ENCODE data around the gene KLHL29. TPM values are rescaled to one million over a fixed set of nuclear protein-coding genes. Genes with fewer than 3 reads are reported as not detected.
"Not testable (repeated sequence)": the region's sequence is repeated elsewhere in the genome, so short reads cannot be mapped to it uniquely, and the experiment has no call there.

KLHL29 gene
- total and polyA plus RNA-seq, 10 donors, result 1.5 to 30.5 (median 9.4) TPM

DNA sequence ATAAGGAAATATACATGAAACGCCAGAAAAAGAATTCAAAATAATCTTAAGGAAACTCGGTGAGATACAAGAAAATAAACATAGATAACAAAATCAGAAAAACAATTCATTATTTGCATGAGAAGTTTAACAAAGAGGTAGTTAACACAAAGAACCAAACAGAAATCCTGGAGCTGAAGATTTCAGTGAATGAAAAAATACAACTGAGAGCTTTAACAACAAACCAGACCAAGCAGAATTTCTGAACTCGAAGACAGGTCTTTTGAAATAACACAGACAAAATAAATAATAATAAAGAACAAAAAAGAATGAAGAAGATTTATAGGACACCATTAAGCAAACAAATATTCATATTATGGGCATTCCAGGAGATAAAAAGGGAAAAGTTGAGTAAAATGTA is 337.3 kb downstream of the KLHL29 start:
- H3K4me1 ChIP-seq, result no peaks in the 10 kb centered on the region
- H3K4me3 ChIP-seq, result no peak overlapping the region
- H3K27ac ChIP-seq, result no peak overlapping the region
- peaks cover 3 to 90% (median 18%) of the 10 kb centered on the region in 6 donors for H3K36me3 ChIP-seq
- intact Hi-C loops (cut with DNase I; ENCODE audit: low total_unique reads), result no loop called here
- H3K9me3 ChIP-seq, result peaks cover 4 to 51% (median 45%) of the 10 kb centered on the region in 8 donors
- H3K27me3 ChIP-seq (replicated peaks in 1 of 7), result no peaks in the 10 kb centered on the region
- DNase-seq, result no peak
- TF ChIP-seq POLR2A (IDR thresholded peaks at IDR 0.05) (no peak), CTCF (IDR thresholded peaks at IDR 0.05 in 8 of 11, conservative IDR thresholded peaks at IDR 0.05 in 3 of 11) (no peak), POLR2AphosphoS5 (IDR thresholded peaks at IDR 0.05) (no peak)
- WGBS, 5 donors, result 95 to 98% (median 96%) methylated on average over 3 of the region's 3 CpGs

DNA sequence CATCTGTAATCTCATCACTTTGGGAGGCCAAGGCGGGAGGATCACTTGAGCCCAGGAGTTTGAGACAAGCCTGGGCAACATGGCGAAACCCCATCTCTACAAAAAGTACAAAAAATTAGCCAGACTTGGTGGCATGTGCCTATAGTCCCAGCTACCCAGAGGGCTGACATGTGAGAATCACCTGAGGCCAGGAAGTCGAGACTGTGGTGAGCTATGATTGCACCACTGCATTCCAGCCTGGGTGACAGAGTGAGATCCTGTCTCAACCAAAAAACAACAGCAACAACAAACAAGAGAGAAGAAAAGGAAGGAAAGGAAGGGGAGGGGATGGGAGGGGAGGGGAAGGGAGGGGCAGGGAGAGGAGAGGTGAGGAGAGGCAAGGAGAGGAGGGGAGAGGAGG is 338.1 kb downstream of the KLHL29 start:
- DNase-seq; H3K27ac ChIP-seq; H3K4me1 ChIP-seq; intact Hi-C loops (cut with DNase I; ENCODE audit: low total_unique reads); H3K4me3 ChIP-seq; H3K27me3 ChIP-seq (replicated peaks in 1 of 7): not testable (repeated sequence)
- Histone ChIP-seq H3K9me3 (peaks cover 4 to 51% (median 45%) of the 10 kb centered on the region in 8 donors), H3K36me3 (peaks cover 3 to 87% (median 18%) of the 10 kb centered on the region in 6 donors)
- 91 to 99% (median 93%) methylated on average over 3 of the region's 3 CpGs for WGBS, 5 donors

GRCh38 chr2:23734416-23734815 is 349.4 kb downstream of the KLHL29 start:
- H3K4me3 ChIP-seq, result no peak overlapping the region
- H3K9me3 ChIP-seq, result peaks cover 0 to 10% (median 0%) of the 10 kb centered on the region in 8 donors
- H3K27ac ChIP-seq, result no peak overlapping the region
- H3K27me3 ChIP-seq (replicated peaks in 1 of 7), result no peaks in the 10 kb centered on the region
- H3K36me3 ChIP-seq, result peaks cover 0 to 53% (median 7%) of the 10 kb centered on the region in 6 donors
- 56 to 73% (median 67%) methylated on average over 3 of the region's 3 CpGs for WGBS, 5 donors
- H3K4me1 ChIP-seq, result no peaks in the 10 kb centered on the region
- intact Hi-C loops (cut with DNase I; ENCODE audit: low total_unique reads), result no loop called here
- TF ChIP-seq POLR2AphosphoS5 (IDR thresholded peaks at IDR 0.05) (no peak), CTCF (IDR thresholded peaks at IDR 0.05 in 8 of 11, conservative IDR thresholded peaks at IDR 0.05 in 3 of 11) (no peak), POLR2A (IDR thresholded peaks at IDR 0.05) (no peak)
- DNase-seq, result no peak

- H3K27ac ChIP-seq; H3K4me3 ChIP-seq; H3K4me1 ChIP-seq; H3K27me3 ChIP-seq (replicated peaks in 1 of 7); DNase-seq; intact Hi-C loops (cut with DNase I; ENCODE audit: low total_unique reads): not testable (repeated sequence)
- 93 to 100% (median 98%) methylated on average over 9 of the region's 9 CpGs for WGBS, 5 donors
- Histone ChIP-seq H3K9me3 (peaks cover 0 to 10% (median 0%) of the 10 kb centered on the region in 8 donors), H3K36me3 (peaks cover 0 to 46% (median 7%) of the 10 kb centered on the region in 6 donors)
Measured at GRCh38 chr2:23736783-23737182, 351.8 kb downstream of the KLHL29 start.

DNA sequence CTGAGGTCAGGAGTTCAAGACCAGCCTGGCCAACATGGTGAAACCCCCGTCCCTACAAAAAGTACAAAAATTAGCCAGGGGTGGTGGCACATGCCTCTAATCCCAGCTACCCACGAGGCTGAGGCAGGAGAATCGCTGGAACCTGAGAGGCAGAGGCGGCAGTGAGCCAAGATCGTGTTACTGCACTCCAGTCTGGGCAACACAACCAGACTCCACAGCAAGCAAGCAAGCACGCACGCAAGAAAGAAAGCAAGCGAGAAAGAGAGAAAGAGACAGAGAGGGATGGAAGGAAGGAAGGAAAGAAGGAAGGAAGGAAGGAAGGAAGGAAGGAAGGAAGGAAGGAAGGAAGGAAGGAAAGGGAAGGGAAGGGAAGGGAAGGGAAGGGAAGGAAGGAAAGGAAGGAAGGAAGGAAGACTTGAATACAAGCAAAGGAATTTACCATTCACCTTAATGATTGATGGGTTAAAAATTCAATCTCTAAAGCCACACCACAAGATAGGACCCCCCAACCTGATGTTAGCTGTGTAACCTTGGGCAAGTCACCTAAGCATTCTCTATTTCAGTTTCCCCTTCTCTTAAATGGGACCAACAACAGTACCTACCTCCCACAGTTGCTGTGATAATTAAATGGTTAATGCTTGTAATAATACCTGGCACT is 360.2 kb downstream of the KLHL29 start:
- H3K27ac ChIP-seq, result no peak overlapping the region
- DNase-seq, result no peak
- no peak overlapping the region for H3K4me3 ChIP-seq
- peaks cover 0 to 29% (median 0%) of the 10 kb centered on the region in 6 donors for H3K36me3 ChIP-seq
- peaks cover 0 to 3% (median 0%) of the 10 kb centered on the region in 8 donors for H3K9me3 ChIP-seq
- no peak for TF ChIP-seq POLR2A (IDR thresholded peaks at IDR 0.05)
- no peak for TF ChIP-seq POLR2AphosphoS5 (IDR thresholded peaks at IDR 0.05)
- TF ChIP-seq CTCF (IDR thresholded peaks at IDR 0.05 in 8 of 11, conservative IDR thresholded peaks at IDR 0.05 in 3 of 11), result no peak
- H3K27me3 ChIP-seq (replicated peaks in 1 of 7), result no peaks in the 10 kb centered on the region
- intact Hi-C loops (cut with DNase I; ENCODE audit: low total_unique reads), result no loop called here
- H3K4me1 ChIP-seq, result peaks cover 0 to 10% (median 0%) of the 10 kb centered on the region in 6 donors
- WGBS, 5 donors, result 93 to 94% (median 93%) methylated on average over 8 of the region's 8 CpGs
